Right lobe of liver (tissue), 6 donors: ENCODE measurements around the gene CSF3R. TPM values are rescaled to one million over a fixed set of nuclear protein-coding genes. Genes with fewer than 3 reads are reported as not detected.
"Not testable (repeated sequence)": the region's sequence is repeated elsewhere in the genome, so short reads cannot be mapped to it uniquely, and the experiment has no call there.

Source experiments
- ATAC-seq, 4 donors: fragments of 200-7000 bp; cut with Tn5 transposase; one replicate each; pipeline ENCODE4 v1.9.1; 2020; ENCODE audit warnings: mild to moderate bottlenecking in 4 of 4, moderate library complexity in 4 of 4
- DNase-seq, 3 donors: peaks; one replicate each; pipeline ENCODE4 v3.0.0-alpha.2; 2020
- H3K27ac ChIP-seq, 3 donors: fragments of 200-600 bp; one replicate each; pipeline ENCODE4 v1.8.0; 2022
- H3K27me3 ChIP-seq, 2 donors: fragments of 200-600 bp; one replicate each; pipeline ENCODE4 v1.8.0; 2022
- H3K36me3 ChIP-seq, 4 donors: fragments of 200-600 bp; sonication (generic) in 1 of 4; one replicate each; pipeline versions ENCODE4 v1.5.1 to v1.8.0; 2017 to 2022; ENCODE audit warnings: control low read depth in 1 of 4
- H3K4me1 ChIP-seq, 4 donors: fragments of 200-600 bp; sonication (generic) in 1 of 4; one replicate each; pipeline versions ENCODE4 v1.5.1 to v1.8.0; 2017 to 2022; ENCODE audit warnings: control low read depth in 1 of 4
- H3K4me3 ChIP-seq, 3 donors: fragments of 200-600 bp; one replicate each; pipeline ENCODE4 v1.8.0; 2022
- H3K9me3 ChIP-seq, 4 donors: fragments of 200-600 bp; sonication (generic) in 1 of 4; one replicate each; pipeline versions ENCODE4 v1.5.1 to v1.8.0; 2017 to 2022; ENCODE audit warnings: control low read depth in 1 of 4
- CTCF ChIP-seq, 4 donors: fragments of 200-600 bp in 3 of 4; fragments of 450-650 bp in 1 of 4; IDR thresholded peaks; one replicate each; pipeline versions ENCODE4 v1.5.1 to v1.8.0; 2016 to 2022; ENCODE audit warnings: antibody characterized with exemption in 4 of 4, mild to moderate bottlenecking in 2 of 4
- POLR2A ChIP-seq: fragments of 450-650 bp; IDR thresholded peaks from one replicate; pipeline ENCODE4 v1.6.1; 2017; ENCODE audit warnings: antibody characterized with exemption, mild to moderate bottlenecking
- WGBS: methylation state at CpG from one replicate; pipeline ENCODE4 v1.1.6; 2018; ENCODE audit warnings: low coverage, low lambda C conversion rate; ENCODE audit not compliant: insufficient coverage; ENCODE audit errors: missing lambda C conversion rate; 5-methylcytosine and 5-hydroxymethylcytosine counted together
- intact Hi-C, 2 donors: fragments of 100-400 bp; cut with DNase I; formaldehyde crosslinking; loops; one replicate each; pipeline versions ENCODE4 v1.11.2 to v1.14.1; 2022
- total RNA-seq, 6 experiments: library from RNA; depleted of rRNA in 2 of 6; stranded (reverse); fragments of >200 nt in 2 of 6; fragmentation: NEBNext Ultra II Directional in 3 of 6; extraction: Animal tissue kit (Norgen Biotek cat#: 25700) in 3 of 6; gene quantifications; one replicate each; pipeline versions ENCODE4 v1.1.0 to v1.2.4, GENCODE V29; 2016 to 2023
- donor health status: DM: no; HTN: yes; CAD: no.
- donor health status: DM: no; HTN: no; CAD: no.
- donor health status: DM: no; HTN: no; CAD: no.
- donor health status: DM: no; HTN: yes; CAD: no.
- donor health status: DM: no; HTN: yes; CAD: no.

The CSF3R gene
- total RNA-seq, 6 experiments from 2014 or later: 4.1 to 14.0 (median 9.5) TPM

GRCh38 chr1:36481091-36481490, 1.6 kb downstream of the CSF3R start:
- TF ChIP-seq POLR2A (no peak), CTCF (IDR thresholded peaks at IDR 0.05) (no peak)
- peaks cover 0 to 13% (median 1%) of the 10 kb centered on the region in 4 donors for H3K4me1 ChIP-seq
- no peaks in the 10 kb centered on the region for H3K36me3 ChIP-seq
- H3K27me3 ChIP-seq: no peaks in the 10 kb centered on the region
- H3K4me3 ChIP-seq: no peak overlapping the region
- no peak overlapping the region for H3K27ac ChIP-seq
- DNase-seq: no peak
- H3K9me3 ChIP-seq: no peaks in the 10 kb centered on the region
- WGBS: 60% methylated on average over 2 of the region's 6 CpGs
- no peak for ATAC-seq
- intact Hi-C loops: no loop called here

- H3K9me3 ChIP-seq: no peaks in the 10 kb centered on the region
- no peak for TF ChIP-seq POLR2A
- no peak for TF ChIP-seq CTCF (IDR thresholded peaks at IDR 0.05)
- intact Hi-C loops: no loop called here
- no peaks in the 10 kb centered on the region for H3K36me3 ChIP-seq
- H3K4me1 ChIP-seq: peaks cover 0 to 10% (median 0%) of the 10 kb centered on the region in 4 donors
- DNase-seq (peak in 1 of 3 donors; percentile 43), ATAC-seq (no peak)
- H3K27ac ChIP-seq: no peak overlapping the region
- no peak overlapping the region for H3K4me3 ChIP-seq
- no peaks in the 10 kb centered on the region for H3K27me3 ChIP-seq
- no CpG with 5 or more reads among the region's 2 CpGs for WGBS
Measured at GRCh38 chr1:36480161-36480560, 2.6 kb downstream of the CSF3R start.

GRCh38 chr1:36479505-36480051, 3.1 kb downstream of the CSF3R start:
- Histone ChIP-seq H3K4me3 (no peak overlapping the region), H3K36me3 (no peaks in the 10 kb centered on the region), H3K9me3 (no peaks in the 10 kb centered on the region), H3K27ac (no peak overlapping the region), H3K27me3 (no peaks in the 10 kb centered on the region), H3K4me1 (peaks cover 0 to 10% (median 0%) of the 10 kb centered on the region in 4 donors)
- ATAC-seq: peak in 2 of 4 donors; percentile 24 to 67
- TF ChIP-seq CTCF (IDR thresholded peaks at IDR 0.05): no peak
- no peak for TF ChIP-seq POLR2A
- DNase-seq: peak in 1 of 3 donors; percentile 3
- intact Hi-C loops: no loop called here
- 61% methylated on average over 2 of the region's 2 CpGs for WGBS

- intact Hi-C loops, H3K27me3 ChIP-seq, H3K27ac ChIP-seq, H3K36me3 ChIP-seq, H3K4me3 ChIP-seq, H3K9me3 ChIP-seq, DNase-seq, ATAC-seq: not testable (repeated sequence)
- H3K4me1 ChIP-seq: peaks cover 0 to 10% (median 0%) of the 10 kb centered on the region in 4 donors
- WGBS: 84% methylated on average over 7 of the region's 13 CpGs
Measured at GRCh38 chr1:36477615-36478014, 5.1 kb downstream of the CSF3R start.

- DNase-seq (no peak), ATAC-seq (no peak)
- Histone ChIP-seq H3K27me3 (no peaks in the 10 kb centered on the region), H3K36me3 (no peaks in the 10 kb centered on the region), H3K4me3 (no peak overlapping the region), H3K4me1 (peaks cover 0 to 10% (median 0%) of the 10 kb centered on the region in 4 donors), H3K9me3 (no peaks in the 10 kb centered on the region), H3K27ac (no peak overlapping the region)
- 80% methylated on average over 3 of the region's 5 CpGs for WGBS
- TF ChIP-seq POLR2A: no peak
- no peak for TF ChIP-seq CTCF (IDR thresholded peaks at IDR 0.05)
- intact Hi-C loops: no loop called here
Measured at GRCh38 chr1:36476945-36477344, 5.8 kb downstream of the CSF3R start.
